Measurements from ENCODE around the gene TUFT1.

DNA sequence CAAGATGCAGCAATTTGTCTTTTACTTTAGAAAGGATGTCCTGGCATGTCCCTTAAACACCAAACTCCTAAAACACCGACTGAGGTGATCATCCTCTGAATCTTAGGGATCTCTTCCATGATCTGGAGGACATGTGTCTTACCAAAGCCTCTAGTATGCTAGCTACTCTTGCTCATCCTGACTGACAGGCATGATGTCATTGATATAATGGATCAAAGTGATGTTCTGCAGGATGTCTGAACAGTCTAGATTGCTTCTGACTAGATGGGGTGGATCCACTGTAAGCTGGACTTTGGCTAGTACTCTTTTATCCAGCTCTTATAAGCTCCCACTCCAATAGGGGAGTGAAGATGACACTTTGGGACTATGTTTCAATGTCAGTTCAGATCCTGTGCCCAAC lies 40.2 kb upstream of the TUFT1 start:
- TF ChIP-seq, protein P1, sequence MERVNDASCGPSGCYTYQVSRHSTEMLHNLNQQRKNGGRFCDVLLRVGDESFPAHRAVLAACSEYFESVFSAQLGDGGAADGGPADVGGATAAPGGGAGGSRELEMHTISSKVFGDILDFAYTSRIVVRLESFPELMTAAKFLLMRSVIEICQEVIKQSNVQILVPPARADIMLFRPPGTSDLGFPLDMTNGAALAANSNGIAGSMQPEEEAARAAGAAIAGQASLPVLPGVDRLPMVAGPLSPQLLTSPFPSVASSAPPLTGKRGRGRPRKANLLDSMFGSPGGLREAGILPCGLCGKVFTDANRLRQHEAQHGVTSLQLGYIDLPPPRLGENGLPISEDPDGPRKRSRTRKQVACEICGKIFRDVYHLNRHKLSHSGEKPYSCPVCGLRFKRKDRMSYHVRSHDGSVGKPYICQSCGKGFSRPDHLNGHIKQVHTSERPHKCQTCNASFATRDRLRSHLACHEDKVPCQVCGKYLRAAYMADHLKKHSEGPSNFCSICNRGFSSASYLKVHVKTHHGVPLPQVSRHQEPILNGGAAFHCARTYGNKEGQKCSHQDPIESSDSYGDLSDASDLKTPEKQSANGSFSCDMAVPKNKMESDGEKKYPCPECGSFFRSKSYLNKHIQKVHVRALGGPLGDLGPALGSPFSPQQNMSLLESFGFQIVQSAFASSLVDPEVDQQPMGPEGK (CRISPR knock-in tag; IDR thresholded peaks at IDR 0.05; ENCODE audit: borderline replicate concordance), result no peak
- TF ChIP-seq POLR2AphosphoS5 (IDR thresholded peaks at IDR 0.05; ENCODE audit: control insufficient read depth, insufficient read depth, low read depth, low read length) (no peak), TAF1 (IDR thresholded peaks at IDR 0.05; ENCODE audit: control insufficient read depth, extremely low read depth, insufficient read depth, low read length, severe bottlenecking) (no peak), CBX3 (IDR thresholded peaks at IDR 0.05; ENCODE audit: borderline replicate concordance in 1 of 2, low read length in 2 of 2) (no peak), ZNF586 (CRISPR knock-in tag; conservative IDR thresholded peaks at IDR 0.05) (no peak), CTCF (IDR thresholded peaks at IDR 0.05 in 2 of 3, conservative IDR thresholded peaks at IDR 0.05 in 1 of 3; ENCODE audit: insufficient read depth in 2 of 3, low read depth in 1 of 3, low read length in 3 of 3) (no peak), SRF (CRISPR knock-in tag; IDR thresholded peaks at IDR 0.05) (no peak), TGIF2 (CRISPR knock-in tag; IDR thresholded peaks at IDR 0.05) (no peak)

All from K562 (cell line).